ENCODE measurements around the gene PLEKHA6.

PLEKHA6 gene

GRCh38 chr1:204348722-204349121, 11.0 kb downstream of the PLEKHA6 start:
- no peaks in the 10 kb centered on the region for H3K27me3 ChIP-seq (ENCODE audit: insufficient read depth, poor library complexity, severe bottlenecking)
- no peak overlapping the region for H3K27ac ChIP-seq (replicated peaks)
- no peak for DNase-seq (ENCODE audit: low read depth in 1 of 2, low spot score in 1 of 2)
- no peak for TF ChIP-seq SPI1 (IDR thresholded peaks at IDR 0.05; ENCODE audit: borderline replicate concordance, low read depth)
- no peak for TF ChIP-seq POLR2AphosphoS5 (IDR thresholded peaks at IDR 0.05; ENCODE audit: low read depth)
- no peak for TF ChIP-seq CTCF (IDR thresholded peaks at IDR 0.05; ENCODE audit: insufficient read depth, low read length)
- no peak for TF ChIP-seq GABPA (IDR thresholded peaks at IDR 0.05; ENCODE audit: low read depth)
- no peak for TF ChIP-seq REST (IDR thresholded peaks at IDR 0.05; ENCODE audit: insufficient replicate concordance, low read depth)
- no peak overlapping the region for H3K4me3 ChIP-seq (replicated peaks; ENCODE audit: insufficient read depth, low read length)

DNA sequence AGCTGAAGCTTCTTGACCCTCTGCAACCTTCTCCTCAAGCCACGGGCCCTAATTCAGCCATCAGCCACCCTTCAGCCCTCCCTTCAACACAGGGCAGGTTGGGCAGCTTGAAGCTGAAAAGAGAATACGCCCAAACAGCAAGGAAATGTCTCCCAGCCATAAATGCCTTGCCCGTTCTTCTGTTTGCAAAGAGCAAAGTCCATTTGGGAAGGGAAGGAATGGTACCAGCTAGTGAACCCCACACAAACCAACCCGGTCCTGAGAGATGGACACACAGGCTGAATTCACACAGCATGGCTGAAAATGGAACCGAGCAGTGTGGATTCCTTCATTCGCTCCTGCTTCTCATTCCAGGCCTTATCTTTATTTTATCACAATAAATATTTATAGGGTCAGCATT, 11.5 kb downstream of the PLEKHA6 start:
- Histone ChIP-seq H3K4me3 (replicated peaks; ENCODE audit: insufficient read depth, low read length) (no peak overlapping the region), H3K27me3 (ENCODE audit: insufficient read depth, poor library complexity, severe bottlenecking) (no peaks in the 10 kb centered on the region), H3K27ac (replicated peaks) (no peak overlapping the region)
- TF ChIP-seq POLR2AphosphoS5 (IDR thresholded peaks at IDR 0.05; ENCODE audit: low read depth) (no peak), REST (IDR thresholded peaks at IDR 0.05; ENCODE audit: insufficient replicate concordance, low read depth) (no peak), CTCF (IDR thresholded peaks at IDR 0.05; ENCODE audit: insufficient read depth, low read length) (no peak), SPI1 (IDR thresholded peaks at IDR 0.05; ENCODE audit: borderline replicate concordance, low read depth) (no peak), GABPA (IDR thresholded peaks at IDR 0.05; ENCODE audit: low read depth) (no peak)
- no peak for DNase-seq (ENCODE audit: low read depth in 1 of 2, low spot score in 1 of 2)

- TF ChIP-seq GABPA (IDR thresholded peaks at IDR 0.05; ENCODE audit: low read depth) = no peak
- TF ChIP-seq REST (IDR thresholded peaks at IDR 0.05; ENCODE audit: insufficient replicate concordance, low read depth) = no peak
- TF ChIP-seq SPI1 (IDR thresholded peaks at IDR 0.05; ENCODE audit: borderline replicate concordance, low read depth) = no peak
- no peak for TF ChIP-seq CTCF (IDR thresholded peaks at IDR 0.05; ENCODE audit: insufficient read depth, low read length)
- TF ChIP-seq POLR2AphosphoS5 (IDR thresholded peaks at IDR 0.05; ENCODE audit: low read depth) = no peak
- H3K27me3 ChIP-seq (ENCODE audit: insufficient read depth, poor library complexity, severe bottlenecking) = no peaks in the 10 kb centered on the region
- no peak for DNase-seq (ENCODE audit: low read depth in 1 of 2, low spot score in 1 of 2)
- H3K27ac ChIP-seq (replicated peaks) = no peak overlapping the region
- no peak overlapping the region for H3K4me3 ChIP-seq (replicated peaks; ENCODE audit: insufficient read depth, low read length)
These were observed 13.6 kb downstream of the PLEKHA6 start for GRCh38 chr1:204345941-204346645.
